Adipose tissue (tissue), 3 donors: ENCODE results near the gene PKP2. TPM values are rescaled to one million over a fixed set of nuclear protein-coding genes. Genes with fewer than 3 reads are reported as not detected.
"Not testable (repeated sequence)": the region's sequence is repeated elsewhere in the genome, so short reads cannot be mapped to it uniquely, and the experiment has no call there.

Experiments
- H3K27ac ChIP-seq: one replicate; pipeline ENCODE4 v1.5.1; 2013; ENCODE audit warnings: low read depth, low read length
- WGBS, 3 donors: extraction: QIAGEN DNeasy Blood & Tissue Kit; methylation state at CpG; one replicate each; pipeline ENCODE4 v1.1.7; 2013; 5-methylcytosine and 5-hydroxymethylcytosine counted together
- polyA plus RNA-seq, 3 donors: library from polyadenylated mRNA; stranded (reverse); fragments of 200-250 nt; gene quantifications; one replicate each; pipeline ENCODE4 v1.2.3, GENCODE V29; 2013
- donor health status: healthy with polysubstance abuse.
- donor health status: Bipolar disorder and iron deficiency.
- donor health status: healthy.

Gene PKP2
- polyA plus RNA-seq, 3 donors, result 2.3 to 9.4 (median 3.7) TPM

- WGBS, 3 donors, result 70 to 96% (median 89%) methylated on average over 2 of the region's 2 CpGs
- no peak overlapping the region for H3K27ac ChIP-seq
Observed at GRCh38 chr12:32876004-32876403, 20.6 kb downstream of the PKP2 start.

DNA sequence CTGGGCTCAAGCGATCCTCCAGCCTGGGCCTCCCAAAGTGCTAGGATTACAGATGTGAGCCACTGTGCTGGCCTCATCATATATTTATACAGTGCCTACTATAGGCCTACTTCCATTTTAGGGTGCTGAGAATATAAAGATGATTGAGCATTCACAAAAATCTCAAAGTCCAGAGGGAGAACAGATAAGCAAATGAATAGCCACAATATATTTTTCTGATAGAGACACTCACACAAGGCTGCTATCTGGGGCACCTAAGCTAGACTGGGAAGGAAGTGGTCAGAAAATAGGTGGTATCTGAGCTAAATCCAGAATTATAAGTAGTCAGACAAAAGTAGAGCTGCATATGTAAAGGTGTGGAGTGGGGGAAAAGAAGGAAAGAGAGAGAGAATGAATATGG is 21.6 kb downstream of the PKP2 start:
- H3K27ac ChIP-seq, result no peak overlapping the region
- 91 to 100% (median 96%) methylated on average over 1 of the region's 1 CpG for WGBS, 3 donors

- WGBS, 3 donors, result 69 to 79% (median 73%) methylated on average over 3 of the region's 3 CpGs
- H3K27ac ChIP-seq, result no peak overlapping the region
Observed at GRCh38 chr12:32874078-32874477, 22.5 kb downstream of the PKP2 start.

GRCh38 chr12:32872416-32872815 is 24.2 kb downstream of the PKP2 start:
- not testable (repeated sequence) for H3K27ac ChIP-seq
- 72 to 89% (median 83%) methylated on average over 5 of the region's 5 CpGs for WGBS, 3 donors

DNA sequence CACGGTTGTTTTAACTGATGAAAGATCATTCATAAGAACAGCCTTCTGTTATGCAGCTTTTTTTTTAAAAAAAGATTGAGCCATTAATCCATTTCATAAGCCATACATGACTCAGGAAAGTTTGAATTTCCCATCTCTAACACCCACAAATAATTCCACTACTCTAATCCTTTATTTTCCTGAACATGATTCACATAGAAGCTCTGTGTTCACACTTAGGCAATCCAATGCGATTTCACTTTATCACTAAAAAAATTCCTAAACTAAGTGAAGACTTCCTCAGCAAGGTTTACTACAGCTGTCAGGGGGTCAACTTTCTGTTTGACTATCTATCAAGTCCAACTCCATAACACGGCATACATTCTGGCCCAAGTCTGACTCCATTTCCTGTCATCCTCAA is 25.9 kb downstream of the PKP2 start:
- WGBS, 3 donors, result 51 to 75% (median 52%) methylated on average over 3 of the region's 3 CpGs

DNA sequence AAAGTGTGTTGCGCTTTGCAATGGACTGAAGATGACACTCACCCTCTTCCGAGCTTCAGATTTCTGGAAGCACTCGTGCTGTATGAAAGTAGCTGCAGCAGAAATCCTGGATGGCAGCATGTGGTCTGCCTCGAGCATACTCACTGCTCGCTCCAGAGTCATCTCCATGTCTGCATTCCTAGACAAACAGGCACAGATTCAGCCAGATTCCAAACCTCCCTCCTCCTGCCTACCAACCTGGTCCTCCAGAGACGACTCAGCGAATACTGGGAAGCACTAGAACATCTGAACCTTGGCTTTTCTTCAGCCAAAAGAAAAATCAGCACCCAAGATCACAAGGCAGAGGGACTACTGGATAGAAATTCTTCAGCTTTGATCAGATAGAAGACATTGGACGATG is 27.7 kb downstream of the PKP2 start:
- H3K27ac ChIP-seq, result no peak overlapping the region
- 90 to 94% (median 93%) methylated on average over 8 of the region's 8 CpGs for WGBS, 3 donors

More for the DNA sequence above, 25.9 kb downstream of the PKP2 start:
- H3K27ac ChIP-seq, result no peak overlapping the region

GRCh38 chr12:32864731-32865130 is 31.8 kb downstream of the PKP2 start:
- WGBS, 3 donors, result 67 to 88% (median 79%) methylated on average over 2 of the region's 2 CpGs
- no peak overlapping the region for H3K27ac ChIP-seq

- WGBS, 3 donors, result 76 to 92% (median 89%) methylated on average over 7 of the region's 7 CpGs
Observed at GRCh38 chr12:32863128-32863527, 33.4 kb downstream of the PKP2 start.

GRCh38 chr12:32861658-32862057 is 34.9 kb downstream of the PKP2 start:
- H3K27ac ChIP-seq, result not testable (repeated sequence)
- WGBS, 3 donors, result 87 to 94% (median 91%) methylated on average over 2 of the region's 2 CpGs

More at GRCh38 chr12:32863128-32863527, 33.4 kb downstream of the PKP2 start:
- no peak overlapping the region for H3K27ac ChIP-seq

DNA sequence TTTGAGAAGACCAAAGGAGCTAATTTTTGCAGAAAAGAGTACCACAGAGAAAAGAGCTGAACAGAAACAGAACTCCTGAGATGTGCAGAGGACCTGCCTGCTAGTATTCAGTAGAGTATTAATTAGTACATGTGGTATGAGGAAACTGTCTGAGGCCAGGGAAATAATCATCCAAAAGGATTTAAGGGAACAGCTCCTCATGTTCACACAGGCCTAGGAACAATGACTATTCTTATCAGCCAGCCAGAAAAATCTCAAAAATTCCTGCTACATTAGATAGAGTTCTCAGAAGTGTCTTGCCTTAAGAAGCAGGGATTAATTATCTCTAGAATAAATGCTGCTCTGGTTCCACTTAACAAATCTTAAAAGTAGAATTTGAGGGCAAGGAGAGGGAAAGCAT is 36.4 kb downstream of the PKP2 start:
- no peak overlapping the region for H3K27ac ChIP-seq

DNA sequence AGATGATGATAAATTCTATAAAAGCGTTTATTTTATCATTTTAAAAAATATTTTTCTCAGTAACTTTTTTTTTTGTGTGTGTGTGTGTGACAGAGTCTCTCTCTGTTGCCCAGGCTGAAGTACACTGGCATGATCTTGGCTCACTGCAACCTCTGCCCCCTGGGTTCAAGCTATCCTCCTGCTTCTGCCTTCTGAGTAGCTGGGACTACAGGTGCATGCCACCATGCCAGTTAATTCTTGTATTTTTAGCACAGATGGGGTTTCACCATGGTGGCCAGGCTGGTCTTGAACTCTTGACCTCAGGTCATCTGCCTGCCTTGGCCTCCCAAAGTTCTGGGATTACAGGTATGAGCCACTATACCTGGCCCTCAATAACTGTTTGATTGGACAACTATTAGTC is 37.2 kb downstream of the PKP2 start:
- WGBS, 3 donors, result 76 to 91% (median 83%) methylated on average over 1 of the region's 1 CpG
- no peak overlapping the region for H3K27ac ChIP-seq

DNA sequence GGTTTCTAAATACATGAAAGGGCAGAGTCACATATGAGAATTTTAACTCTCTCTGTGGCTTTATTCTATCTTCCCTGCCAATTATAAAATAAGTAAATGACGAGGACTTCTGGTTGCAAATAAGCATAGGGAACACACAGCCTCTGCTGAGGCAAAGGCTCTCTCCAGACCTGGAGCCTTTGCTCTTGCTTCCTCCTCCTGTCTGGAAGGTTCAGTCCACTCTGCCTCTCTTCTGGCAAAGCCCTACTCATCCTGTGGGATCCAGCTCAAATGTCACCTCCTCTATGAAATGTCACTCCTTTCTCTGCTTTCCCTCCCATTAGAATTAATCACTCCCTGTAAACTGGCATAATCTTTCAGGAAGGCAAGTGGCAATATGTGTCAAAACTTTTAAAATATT is 41.9 kb downstream of the PKP2 start:
- WGBS, 3 donors, result 66 to 90% (median 83%) methylated on average over 1 of the region's 1 CpG
- no peak overlapping the region for H3K27ac ChIP-seq

GRCh38 chr12:32854097-32854496 is 42.5 kb downstream of the PKP2 start:
- H3K27ac ChIP-seq, result no peak overlapping the region
- 42 to 68% (median 61%) methylated on average over 4 of the region's 4 CpGs for WGBS, 3 donors

- 77 to 93% (median 79%) methylated on average over 6 of the region's 6 CpGs for WGBS, 3 donors
- no peak overlapping the region for H3K27ac ChIP-seq
Observed at GRCh38 chr12:32847287-32847686, 49.3 kb downstream of the PKP2 start.

- no peak overlapping the region for H3K27ac ChIP-seq
- 87 to 91% (median 91%) methylated on average over 6 of the region's 6 CpGs for WGBS, 3 donors
Observed at GRCh38 chr12:32846053-32846452, 50.5 kb downstream of the PKP2 start.

DNA sequence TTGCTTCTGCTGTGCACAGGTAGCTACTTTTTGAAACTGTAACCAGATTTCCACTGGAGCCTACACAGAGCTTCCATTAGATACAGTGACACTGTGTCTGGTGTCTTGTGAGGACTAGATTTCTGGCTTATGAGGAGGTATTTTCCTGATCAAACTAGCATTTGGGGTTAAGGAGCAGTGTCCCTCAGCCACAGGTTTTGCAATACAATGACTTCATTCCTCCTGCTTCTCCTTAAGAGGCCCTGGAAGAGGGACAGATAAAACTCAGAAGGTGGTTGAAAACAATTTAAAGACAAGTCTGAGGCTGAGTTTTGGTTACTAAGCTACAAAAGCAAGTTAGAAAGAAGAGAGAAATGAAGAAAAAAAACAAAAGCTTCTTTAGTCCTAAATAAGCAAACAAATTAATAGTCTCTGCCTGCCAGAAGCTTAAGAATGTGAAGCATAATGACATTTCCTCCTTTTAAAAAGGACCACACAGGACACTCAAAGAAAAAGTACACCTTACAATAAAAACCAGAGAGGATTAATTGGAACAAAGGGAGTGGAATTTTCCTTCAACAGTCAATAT is 53.0 kb downstream of the PKP2 start:
- no peak overlapping the region for H3K27ac ChIP-seq

GRCh38 chr12:32841061-32841460 is 55.5 kb downstream of the PKP2 start:
- WGBS, 3 donors, result 88 to 93% (median 93%) methylated on average over 4 of the region's 4 CpGs
- no peak overlapping the region for H3K27ac ChIP-seq

DNA sequence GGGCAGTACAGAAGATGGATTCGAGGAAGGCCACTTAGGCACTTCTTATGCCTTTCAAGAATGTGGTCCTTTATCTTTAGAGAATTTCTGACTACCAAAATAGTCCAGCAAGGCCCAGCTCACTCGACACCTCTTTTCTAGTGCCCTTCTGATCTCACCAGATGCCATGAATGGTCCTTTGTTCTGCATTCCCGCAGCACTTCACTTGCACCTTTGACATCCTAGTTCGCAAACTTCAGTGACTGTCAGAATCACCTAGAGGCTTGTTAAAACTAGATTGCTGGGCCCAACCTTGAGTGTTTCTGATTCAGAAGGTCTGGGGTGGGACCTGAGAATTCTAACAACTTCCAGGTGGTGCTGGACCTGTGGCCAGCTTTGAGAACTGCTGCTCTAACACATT is 56.7 kb downstream of the PKP2 start:
- WGBS, 3 donors, result 72 to 84% (median 84%) methylated on average over 4 of the region's 4 CpGs
- H3K27ac ChIP-seq, result no peak overlapping the region

GRCh38 chr12:32837974-32838373 is 58.6 kb downstream of the PKP2 start:
- WGBS, 3 donors, result 98% methylated on average over 5 of the region's 5 CpGs
- H3K27ac ChIP-seq, result no peak overlapping the region

GRCh38 chr12:32836710-32837109 is 59.9 kb downstream of the PKP2 start:
- 73 to 85% (median 79%) methylated on average over 3 of the region's 3 CpGs for WGBS, 3 donors
- no peak overlapping the region for H3K27ac ChIP-seq

DNA sequence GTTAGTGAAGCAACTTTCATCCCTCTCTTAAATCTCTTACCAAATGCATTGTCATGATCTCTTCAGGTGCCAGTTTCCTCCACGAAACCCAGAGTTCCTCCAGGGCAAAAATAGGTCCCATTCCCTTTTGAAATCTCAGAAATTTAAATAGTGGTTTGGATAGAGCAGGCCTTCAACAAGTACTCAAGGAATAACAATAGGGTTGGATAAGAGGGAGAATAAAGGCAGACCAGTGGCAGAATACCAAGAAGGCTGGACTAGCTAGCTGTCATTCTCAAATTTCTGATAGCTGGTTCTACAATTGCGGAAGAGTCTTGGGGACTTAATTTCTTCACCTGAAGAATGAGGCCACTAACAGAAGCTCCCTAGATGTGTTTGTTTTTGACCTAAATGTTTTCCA is 62.5 kb downstream of the PKP2 start:
- WGBS, 3 donors, result 84 to 94% (median 89%) methylated on average over 2 of the region's 2 CpGs
- no peak overlapping the region for H3K27ac ChIP-seq
